Activated CD8-positive, alpha-beta memory T cell treated with anti-CD3 and anti-CD28 coated beads, Interleukin-2, amount 50 U/mL, for 4 hours (primary cell): Measurements from ENCODE around the gene LMTK3.
"Not testable (repeated sequence)": the region's sequence is repeated elsewhere in the genome, so short reads cannot be mapped to it uniquely, and the experiment has no call there.

Source experiments
- DNase-seq: peaks from one replicate; pipeline ENCODE4 v3.0.0-alpha.2; 2020

The LMTK3 gene

DNA sequence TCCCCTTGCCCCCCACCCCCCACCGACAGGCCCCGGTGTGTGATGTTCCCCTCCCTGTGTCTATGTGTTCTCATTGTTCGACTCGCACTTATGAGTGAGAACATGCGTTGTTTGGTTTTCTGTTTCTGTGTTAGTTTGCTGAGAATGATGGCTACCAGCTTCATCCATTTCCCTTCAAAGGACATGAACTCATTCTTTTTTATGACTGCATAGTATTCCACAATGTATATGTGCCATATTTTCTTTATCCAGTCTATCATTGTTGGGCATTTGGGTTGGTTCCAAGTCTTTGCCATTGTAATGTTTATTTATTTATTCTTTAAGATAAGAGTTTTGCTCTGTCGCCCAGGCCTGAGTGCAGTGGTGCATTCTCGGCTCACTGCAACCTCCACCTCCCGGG is 26.4 kb upstream of the LMTK3 start:
- not testable (repeated sequence) for DNase-seq

- no peak for DNase-seq
Measured at GRCh38 chr19:48537541-48537940, 25.9 kb upstream of the LMTK3 start.

DNA sequence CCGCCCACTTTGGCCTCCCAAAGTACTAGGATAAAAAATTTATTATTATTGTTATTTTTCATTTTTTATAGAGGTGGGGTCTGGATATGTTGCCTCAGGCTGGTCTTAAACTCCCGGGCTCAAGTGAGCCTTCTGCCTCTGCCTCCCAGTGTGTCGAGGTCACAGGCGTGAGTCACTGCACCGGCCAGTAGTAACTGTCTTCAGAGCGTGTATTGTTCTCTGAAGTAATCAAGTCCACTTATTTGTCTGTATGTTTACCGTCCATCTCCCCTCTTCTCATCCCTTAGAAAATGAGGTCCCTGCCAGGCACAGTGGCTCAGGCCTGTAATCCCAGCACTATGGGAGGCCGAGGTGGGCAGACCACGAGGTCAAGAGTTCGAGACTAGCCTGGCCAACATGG is 22.1 kb upstream of the LMTK3 start:
- no peak for DNase-seq

DNA sequence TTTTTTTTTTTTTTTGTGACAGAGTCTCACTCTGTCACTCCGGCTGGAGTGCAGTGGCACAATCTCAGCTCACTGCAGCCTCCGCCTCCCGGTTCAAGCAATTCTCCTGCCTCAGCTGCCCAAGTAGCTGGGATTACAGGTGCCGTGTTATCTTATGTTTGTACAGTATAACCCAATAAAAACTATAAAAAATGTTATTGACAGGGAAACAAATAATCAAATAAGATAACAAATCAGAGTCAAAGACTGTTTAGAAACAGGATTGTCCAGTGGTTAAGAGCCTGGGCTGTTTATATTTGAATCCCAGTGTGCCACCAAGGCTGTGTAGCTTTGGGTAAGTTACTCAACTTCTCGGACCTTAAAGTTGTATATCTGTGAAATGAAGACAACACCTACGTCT is 19.1 kb upstream of the LMTK3 start:
- no peak for DNase-seq

- DNase-seq, result no peak
Measured at GRCh38 chr19:48530066-48530720, 18.6 kb upstream of the LMTK3 start.

- DNase-seq, result no peak
Measured at GRCh38 chr19:48529156-48529555, 17.5 kb upstream of the LMTK3 start.

GRCh38 chr19:48524732-48525131 is 13.1 kb upstream of the LMTK3 start:
- DNase-seq, result no peak

- no peak for DNase-seq
Measured at GRCh38 chr19:48524221-48524620, 12.6 kb upstream of the LMTK3 start.

DNA sequence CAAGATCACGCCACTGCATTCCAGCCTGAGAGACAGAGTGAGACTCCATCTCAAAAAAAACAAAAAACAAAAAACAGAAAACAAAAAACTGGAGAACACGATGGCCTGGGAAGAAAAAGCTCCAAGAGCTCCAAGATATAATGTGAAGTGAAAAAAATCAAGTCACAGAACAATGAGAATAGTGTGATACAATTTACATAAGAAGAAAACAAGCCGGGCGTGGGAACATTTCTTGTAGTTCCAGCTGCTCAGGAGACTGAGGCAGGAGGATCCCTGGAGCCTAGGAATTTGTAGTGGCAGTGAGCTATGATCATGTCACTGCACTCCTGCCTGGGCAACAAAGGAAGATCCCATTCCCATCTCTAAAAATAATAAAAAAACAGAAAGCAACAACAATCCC is 8.5 kb upstream of the LMTK3 start:
- DNase-seq, result no peak

DNA sequence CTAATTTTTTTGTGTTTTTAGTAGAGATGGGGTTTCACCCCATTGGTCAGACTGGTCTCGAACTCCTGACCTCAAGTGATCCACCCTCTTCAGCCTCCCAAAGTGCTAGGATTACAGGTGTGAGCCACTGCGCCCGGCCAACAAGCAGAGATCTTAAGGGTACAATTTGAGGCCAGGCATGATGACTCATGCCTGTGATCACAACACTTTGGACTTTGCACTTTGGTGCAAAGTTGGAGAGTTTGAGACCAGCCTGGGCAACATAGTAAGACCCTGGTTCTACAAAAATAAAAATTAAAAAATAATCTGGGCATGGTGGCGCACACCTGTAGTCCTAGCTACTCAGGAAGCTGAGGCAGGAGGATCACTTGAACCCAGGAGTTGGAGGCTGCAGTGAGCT is 7.8 kb upstream of the LMTK3 start:
- DNase-seq, result not testable (repeated sequence)

DNA sequence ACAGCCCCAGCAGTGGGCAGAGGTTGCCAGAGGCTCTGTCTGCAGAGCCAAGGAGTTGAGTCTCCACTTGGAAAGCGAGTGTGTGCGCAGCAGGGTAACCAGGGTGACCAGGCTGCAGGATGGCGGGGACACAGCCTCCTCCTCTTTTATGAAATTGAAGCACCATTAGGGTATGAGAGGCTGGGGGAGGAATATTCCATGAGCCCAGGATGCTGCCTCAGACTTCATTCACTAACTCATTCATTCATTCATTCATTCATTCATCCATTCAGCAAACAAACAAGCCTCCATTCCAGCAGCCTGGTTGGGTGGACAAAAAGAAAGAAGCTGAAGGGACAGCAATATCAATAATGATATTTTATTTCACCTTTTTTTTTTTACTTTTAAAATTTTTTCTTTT is 6.6 kb upstream of the LMTK3 start:
- DNase-seq, result no peak

DNA sequence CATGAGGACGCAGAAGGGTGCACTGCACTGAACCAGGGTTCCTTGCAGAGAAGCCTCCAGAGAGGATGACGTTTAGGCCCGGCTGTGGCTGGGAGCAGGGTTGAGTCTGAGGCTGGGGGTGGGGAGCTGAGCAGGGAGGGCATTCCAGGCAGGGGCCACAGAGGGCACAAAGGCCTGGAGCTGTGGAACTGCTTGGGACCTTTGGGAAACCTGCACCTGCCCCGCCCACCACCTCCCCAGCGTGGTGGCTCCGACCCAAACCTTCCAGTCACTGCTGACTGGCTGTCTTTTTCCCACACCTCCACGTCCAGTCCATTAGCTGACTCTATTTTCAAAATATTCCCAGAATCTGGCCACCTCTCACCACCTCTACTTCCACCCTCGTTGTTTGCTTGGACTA is 4.9 kb upstream of the LMTK3 start:
- DNase-seq, result no peak

GRCh38 chr19:48514123-48514458 is 2.5 kb upstream of the LMTK3 start:
- no peak for DNase-seq

DNA sequence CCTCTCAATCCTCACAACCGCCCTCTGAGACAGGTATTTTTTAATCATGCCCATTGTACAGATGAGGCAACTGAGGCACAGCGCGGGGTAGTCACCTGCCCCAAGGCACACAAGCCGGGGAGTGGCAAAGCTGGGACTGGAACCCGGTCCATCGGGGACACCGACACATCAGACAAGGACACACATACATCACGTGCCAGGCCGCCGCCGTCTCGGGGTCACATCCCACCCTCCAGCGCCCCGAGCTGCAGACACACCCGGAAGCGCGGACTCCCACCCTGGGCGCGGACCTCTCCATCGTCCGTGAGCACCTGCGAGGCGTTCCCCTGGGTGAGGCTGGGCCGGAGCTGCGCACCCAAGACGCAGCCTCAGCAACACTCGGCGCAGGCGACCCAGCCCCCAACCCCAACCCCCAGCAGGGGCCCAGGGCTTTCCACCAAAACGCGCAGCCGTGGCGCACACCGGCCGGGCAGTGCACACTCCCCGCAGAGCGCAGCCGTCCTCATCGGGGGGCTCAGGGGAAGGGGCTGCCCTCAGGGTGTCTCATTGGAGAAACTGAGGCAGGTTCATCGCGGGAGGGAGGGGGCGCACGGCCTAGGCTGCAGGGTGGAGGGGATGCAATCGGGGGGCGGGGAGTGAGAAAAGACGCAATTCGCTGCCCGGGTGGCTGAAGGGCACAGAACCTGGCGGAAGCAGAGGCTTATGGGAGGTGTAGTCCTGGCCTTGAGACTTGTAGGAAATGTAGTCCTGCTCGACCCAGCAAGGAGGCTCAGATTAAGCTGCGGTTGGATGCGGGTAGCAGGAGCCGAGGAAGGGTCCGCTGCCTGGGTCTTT is 1.9 kb upstream of the LMTK3 start:
- peak; percentile 76 for DNase-seq

GRCh38 chr19:48512504-48513288 is 1.1 kb upstream of the LMTK3 start:
- no peak for DNase-seq

GRCh38 chr19:48511321-48511731 is 309 bp downstream of the LMTK3 start:
- DNase-seq, result no peak

DNA sequence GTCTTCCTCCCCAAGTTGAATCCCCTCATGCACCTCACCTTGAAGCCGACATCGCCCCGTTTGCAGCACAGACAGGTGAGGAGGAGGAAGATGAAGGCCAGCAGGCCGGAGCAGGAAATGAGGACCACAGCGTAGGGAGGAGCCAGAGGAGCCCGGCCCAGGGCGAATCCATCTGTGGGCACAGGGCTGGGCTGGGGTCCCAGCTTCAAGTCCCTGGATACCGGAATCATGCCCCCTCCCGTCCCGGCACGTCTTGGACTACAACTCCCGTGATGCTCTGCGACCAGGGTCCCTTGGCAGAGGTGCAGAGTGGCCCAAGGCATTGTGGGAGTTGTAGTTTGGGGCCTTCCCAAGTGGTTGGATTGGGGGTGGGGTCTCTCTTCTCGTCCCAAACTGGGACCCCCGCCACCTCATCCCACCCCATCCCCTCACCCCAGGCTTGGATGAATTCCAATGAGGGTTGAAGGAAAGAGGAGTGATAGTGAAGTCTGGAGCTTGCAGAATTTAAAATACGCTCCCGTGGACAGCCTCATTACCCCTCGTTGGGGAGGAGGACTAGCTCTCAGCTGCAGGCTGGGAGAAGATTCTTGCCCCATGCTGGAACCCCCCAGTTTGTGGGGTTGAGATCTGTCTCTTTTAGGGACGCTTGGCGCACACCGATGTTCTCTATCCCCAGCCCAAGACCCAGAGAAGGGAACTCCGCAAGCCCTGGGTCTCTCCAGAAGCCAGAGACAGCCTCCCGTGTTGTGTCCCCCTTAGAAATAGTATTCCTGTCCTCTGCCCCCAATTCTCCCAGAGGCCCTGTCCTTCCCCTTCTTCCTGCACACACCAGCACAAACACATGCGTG is 990 bp downstream of the LMTK3 start:
- DNase-seq, result peak; percentile 75

GRCh38 chr19:48509467-48510194 is 2.0 kb downstream of the LMTK3 start:
- no peak for DNase-seq

- DNase-seq, result no peak
Measured at GRCh38 chr19:48508729-48509411, 2.8 kb downstream of the LMTK3 start.

DNA sequence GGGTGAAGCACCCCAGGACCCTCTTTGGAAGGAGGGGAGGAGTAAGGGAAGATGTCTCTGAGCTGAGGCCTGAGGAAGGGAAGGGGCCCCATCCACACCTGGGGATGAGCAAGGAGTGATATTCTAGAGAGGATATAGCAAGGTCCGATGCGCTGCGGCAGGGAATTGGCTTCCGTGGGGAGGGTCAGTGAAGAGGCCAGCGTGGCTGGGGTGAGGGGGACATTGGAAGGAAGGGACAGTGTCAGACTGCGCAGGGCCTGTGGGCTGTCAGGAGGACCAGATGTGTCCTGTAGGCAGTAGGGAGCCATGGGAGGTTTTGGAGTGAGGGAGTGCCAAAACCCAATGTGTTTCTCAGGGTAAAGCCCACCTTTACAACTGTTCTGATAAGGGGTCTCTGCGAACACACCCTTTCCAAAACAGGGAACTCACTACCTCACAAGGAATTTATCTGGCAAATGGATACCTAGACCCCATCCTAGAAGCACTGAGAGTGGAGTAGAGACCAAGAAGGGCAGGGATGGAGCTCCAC is 3.7 kb downstream of the LMTK3 start:
- no peak for DNase-seq

DNA sequence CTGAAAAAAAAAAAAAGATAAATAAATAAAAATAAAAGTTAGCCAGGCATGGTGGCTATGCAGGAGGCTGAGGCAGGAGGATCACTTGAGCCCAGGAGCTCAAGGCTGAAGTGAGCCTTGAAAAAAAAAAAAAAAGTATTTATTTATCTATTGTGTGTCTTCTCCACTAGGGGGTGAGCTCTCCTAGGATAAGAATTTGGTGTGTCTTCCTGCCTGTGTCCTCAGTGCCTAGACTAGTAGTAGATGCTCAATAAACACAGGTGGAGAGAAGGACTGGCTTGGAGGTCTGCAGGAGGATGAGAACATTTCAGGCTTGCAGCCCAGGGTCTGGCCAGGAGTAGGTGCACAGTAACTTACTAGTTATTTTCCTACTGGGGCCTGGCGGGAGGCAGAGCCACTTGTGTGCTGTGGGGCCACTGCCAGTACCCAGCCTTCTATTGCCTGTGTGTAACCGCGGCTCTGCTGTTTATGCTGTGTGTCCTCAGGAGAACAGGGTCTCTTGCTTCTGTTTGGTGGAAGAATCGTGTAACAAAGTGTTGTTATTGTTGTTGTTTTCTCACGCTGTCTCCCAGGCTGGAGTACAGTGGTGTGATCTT is 5.4 kb downstream of the LMTK3 start:
- no peak for DNase-seq
